Peyer's patch (tissue), 4 donors: ENCODE results near the gene CHRDL2.

Experiments
- POLR2A ChIP-seq, 2 donors: fragments of 450-650 bp; IDR thresholded peaks; one replicate each; pipeline ENCODE4 v1.5.1; 2017; ENCODE audit warnings: antibody characterized with exemption in 2 of 2, mild to moderate bottlenecking in 2 of 2, moderate library complexity in 2 of 2
- TF ChIP-seq, protein P1 (sequence below), 6 experiments: fragments of 450-650 bp in 4 of 6; fragments of 200-600 bp in 2 of 6; sonication (generic) in 1 of 6; IDR thresholded peaks; one replicate each; pipeline ENCODE4 v1.5.1; 2017 to 2019; ENCODE audit warnings: antibody characterized with exemption in 6 of 6, mild to moderate bottlenecking in 3 of 6, moderate library complexity in 1 of 6

DNA sequence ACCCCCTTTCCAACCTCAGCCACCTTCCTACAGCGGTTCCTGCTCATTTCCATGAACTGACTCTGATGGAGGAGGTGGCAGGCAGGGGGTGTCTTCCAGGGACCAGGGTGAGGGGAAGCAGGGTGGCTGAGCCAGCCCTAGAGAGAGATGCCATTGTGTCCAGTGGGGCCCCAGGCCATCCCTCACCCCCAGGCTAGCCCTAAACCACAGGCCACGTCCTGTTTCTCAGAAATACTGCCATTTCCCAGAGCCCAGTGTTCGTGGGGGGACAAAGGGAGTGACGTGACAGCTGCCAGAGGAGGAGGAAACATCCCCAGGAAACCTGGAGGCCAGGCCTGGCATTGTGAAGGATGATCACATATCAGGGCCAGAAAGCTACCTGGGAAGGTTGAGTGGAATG is 39.5 kb downstream of the CHRDL2 start:
- TF ChIP-seq POLR2A (IDR thresholded peaks at IDR 0.05) = no peak
- TF ChIP-seq, protein P1, sequence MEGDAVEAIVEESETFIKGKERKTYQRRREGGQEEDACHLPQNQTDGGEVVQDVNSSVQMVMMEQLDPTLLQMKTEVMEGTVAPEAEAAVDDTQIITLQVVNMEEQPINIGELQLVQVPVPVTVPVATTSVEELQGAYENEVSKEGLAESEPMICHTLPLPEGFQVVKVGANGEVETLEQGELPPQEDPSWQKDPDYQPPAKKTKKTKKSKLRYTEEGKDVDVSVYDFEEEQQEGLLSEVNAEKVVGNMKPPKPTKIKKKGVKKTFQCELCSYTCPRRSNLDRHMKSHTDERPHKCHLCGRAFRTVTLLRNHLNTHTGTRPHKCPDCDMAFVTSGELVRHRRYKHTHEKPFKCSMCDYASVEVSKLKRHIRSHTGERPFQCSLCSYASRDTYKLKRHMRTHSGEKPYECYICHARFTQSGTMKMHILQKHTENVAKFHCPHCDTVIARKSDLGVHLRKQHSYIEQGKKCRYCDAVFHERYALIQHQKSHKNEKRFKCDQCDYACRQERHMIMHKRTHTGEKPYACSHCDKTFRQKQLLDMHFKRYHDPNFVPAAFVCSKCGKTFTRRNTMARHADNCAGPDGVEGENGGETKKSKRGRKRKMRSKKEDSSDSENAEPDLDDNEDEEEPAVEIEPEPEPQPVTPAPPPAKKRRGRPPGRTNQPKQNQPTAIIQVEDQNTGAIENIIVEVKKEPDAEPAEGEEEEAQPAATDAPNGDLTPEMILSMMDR (IDR thresholded peaks at IDR 0.05) = no peak
